Nephron progenitor cell (in vitro differentiated cells): ENCODE data around the gene PCSK5.

Experiments
- DNase-seq: peaks from one replicate; pipeline ENCODE4 v3.0.0; 2021
- H3K27ac Mint-ChIP-seq: 2 replicates; pipeline ENCODE4 v1.8.0; 2021; ENCODE audit warnings: mild to moderate bottlenecking, moderate library complexity, mixed read lengths
- H3K27me3 Mint-ChIP-seq: 2 replicates; pipeline ENCODE4 v1.8.0; 2021; ENCODE audit warnings: mild to moderate bottlenecking, low read depth, mixed read lengths; ENCODE audit not compliant: poor library complexity
- H3K36me3 Mint-ChIP-seq: 2 replicates; pipeline ENCODE4 v1.8.0; 2021; ENCODE audit warnings: low read depth, mixed read lengths
- H3K4me1 Mint-ChIP-seq: 2 replicates; pipeline ENCODE4 v1.8.0; 2021; ENCODE audit warnings: mixed read lengths
- H3K4me3 Mint-ChIP-seq: 2 replicates; pipeline ENCODE4 v1.8.0; 2021; ENCODE audit warnings: mild to moderate bottlenecking, moderate library complexity, mixed read lengths
- H3K9me3 Mint-ChIP-seq: 2 replicates; pipeline ENCODE4 v1.8.0; 2021; ENCODE audit warnings: mild to moderate bottlenecking, moderate library complexity, mixed read lengths
- TF ChIP-seq, protein P1 (sequence below): fragments of 200-600 bp; sonication (generic); IDR thresholded peaks from 2 replicates; pipeline ENCODE4 v1.5.0; 2021; ENCODE audit warnings: antibody characterized with exemption

PCSK5 gene

DNA sequence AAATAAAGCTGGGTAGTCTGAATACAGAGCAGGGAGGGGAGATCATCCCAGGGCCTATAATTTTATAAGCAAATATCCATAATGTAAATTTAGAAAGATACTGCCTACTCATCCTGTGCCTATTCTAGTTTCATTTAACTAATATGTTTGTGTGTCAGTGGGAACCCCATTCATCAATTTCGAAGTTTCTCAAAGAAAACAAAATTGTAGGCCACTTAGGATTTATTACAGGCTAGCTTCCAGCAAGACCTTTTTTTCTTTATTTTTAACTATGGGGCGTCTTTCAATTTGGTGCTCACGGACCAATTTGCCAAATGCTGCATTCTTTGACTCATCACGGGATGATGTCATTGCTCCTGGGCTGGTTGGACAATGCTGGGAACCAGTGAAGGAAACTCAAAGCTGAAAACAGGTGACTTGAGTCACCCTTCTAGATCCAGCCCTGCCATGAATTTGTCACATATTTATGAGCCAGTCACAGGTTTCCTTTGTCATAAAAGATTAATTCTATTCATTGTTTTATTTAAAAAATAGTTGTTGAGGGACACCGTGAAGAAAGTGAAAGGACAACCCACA is 13.4 kb downstream of the PCSK5 start:
- peaks cover 83% of the 10 kb centered on the region for H3K36me3 Mint-ChIP-seq
- peaks cover 4% of the 10 kb centered on the region for H3K27me3 Mint-ChIP-seq
- DNase-seq, result no peak
- TF ChIP-seq, protein P1, sequence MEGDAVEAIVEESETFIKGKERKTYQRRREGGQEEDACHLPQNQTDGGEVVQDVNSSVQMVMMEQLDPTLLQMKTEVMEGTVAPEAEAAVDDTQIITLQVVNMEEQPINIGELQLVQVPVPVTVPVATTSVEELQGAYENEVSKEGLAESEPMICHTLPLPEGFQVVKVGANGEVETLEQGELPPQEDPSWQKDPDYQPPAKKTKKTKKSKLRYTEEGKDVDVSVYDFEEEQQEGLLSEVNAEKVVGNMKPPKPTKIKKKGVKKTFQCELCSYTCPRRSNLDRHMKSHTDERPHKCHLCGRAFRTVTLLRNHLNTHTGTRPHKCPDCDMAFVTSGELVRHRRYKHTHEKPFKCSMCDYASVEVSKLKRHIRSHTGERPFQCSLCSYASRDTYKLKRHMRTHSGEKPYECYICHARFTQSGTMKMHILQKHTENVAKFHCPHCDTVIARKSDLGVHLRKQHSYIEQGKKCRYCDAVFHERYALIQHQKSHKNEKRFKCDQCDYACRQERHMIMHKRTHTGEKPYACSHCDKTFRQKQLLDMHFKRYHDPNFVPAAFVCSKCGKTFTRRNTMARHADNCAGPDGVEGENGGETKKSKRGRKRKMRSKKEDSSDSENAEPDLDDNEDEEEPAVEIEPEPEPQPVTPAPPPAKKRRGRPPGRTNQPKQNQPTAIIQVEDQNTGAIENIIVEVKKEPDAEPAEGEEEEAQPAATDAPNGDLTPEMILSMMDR, result no peak
- H3K4me1 Mint-ChIP-seq, result peaks cover 30% of the 10 kb centered on the region
- no peak overlapping the region for H3K27ac Mint-ChIP-seq
- H3K9me3 Mint-ChIP-seq, result peaks cover 9% of the 10 kb centered on the region
- no peak overlapping the region for H3K4me3 Mint-ChIP-seq

DNA sequence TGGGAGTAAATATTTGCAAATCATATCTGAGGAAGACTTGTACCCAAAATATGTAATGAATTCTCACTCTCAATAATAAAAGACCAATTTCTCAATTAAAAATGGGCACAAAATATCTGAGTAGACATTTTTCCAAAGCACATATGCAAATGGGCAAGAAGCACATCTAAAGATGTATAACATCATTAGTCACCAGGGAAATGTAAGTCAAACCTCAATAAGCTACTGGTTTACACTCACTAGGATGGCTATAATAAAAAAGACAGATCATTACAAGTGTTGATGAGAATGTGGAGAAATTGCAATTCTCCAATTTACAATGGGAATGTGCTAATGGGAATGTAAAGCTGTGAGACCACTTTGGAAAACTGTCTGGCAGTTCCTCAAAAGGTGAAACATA is 13.9 kb downstream of the PCSK5 start:
- Mint-ChIP-seq H3K27me3 (peaks cover 4% of the 10 kb centered on the region), H3K27ac (no peak overlapping the region), H3K4me1 (peaks cover 28% of the 10 kb centered on the region), H3K36me3 (peaks cover 82% of the 10 kb centered on the region), H3K9me3 (peaks cover 9% of the 10 kb centered on the region), H3K4me3 (no peak overlapping the region)
- no peak for DNase-seq
- TF ChIP-seq, protein P1, result no peak

DNA sequence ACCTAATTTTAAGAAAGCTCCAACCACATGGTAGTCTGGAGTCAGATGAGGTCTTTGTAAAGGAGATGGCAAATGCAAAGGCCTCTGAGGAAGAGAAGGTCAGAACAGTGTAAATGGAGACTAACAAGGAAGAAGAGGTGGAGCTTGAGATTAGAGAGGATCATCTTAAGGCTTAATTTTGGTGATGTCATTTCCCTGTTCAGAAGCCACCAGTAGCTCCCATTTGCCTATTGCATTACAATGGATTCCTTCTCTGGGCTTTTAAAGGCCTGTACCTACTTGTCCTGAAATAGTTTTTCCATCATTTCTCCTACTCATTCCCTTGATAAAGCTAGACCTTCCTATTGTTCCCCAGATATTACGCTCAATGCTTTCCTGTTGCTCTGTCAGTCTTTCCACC is 16.1 kb downstream of the PCSK5 start:
- Mint-ChIP-seq H3K4me1 (peaks cover 43% of the 10 kb centered on the region), H3K36me3 (peaks cover 77% of the 10 kb centered on the region), H3K4me3 (no peak overlapping the region), H3K9me3 (peaks cover 4% of the 10 kb centered on the region), H3K27me3 (no peaks in the 10 kb centered on the region), H3K27ac (peak overlapping the region; percentile 40)
- TF ChIP-seq, protein P1, result no peak
- no peak for DNase-seq

DNA sequence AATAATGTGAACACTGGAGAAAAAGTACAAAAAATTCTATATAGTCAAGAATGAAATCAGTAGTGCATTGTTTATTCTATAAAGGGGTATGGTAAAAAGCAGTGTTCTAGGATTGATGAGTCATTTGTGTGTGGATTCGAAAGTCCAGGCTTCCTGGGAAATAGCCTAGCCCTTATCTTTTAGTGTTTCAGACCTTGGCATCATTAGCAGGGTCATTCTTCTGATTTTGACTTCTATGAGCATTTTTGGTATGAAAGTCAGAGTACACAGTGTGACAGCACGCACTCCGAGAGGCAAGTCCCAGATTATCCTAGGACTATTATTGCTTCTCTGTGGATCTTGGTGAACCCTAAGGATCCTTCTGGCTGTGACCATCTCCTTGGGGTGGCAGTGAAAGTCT is 16.9 kb downstream of the PCSK5 start:
- Mint-ChIP-seq H3K27me3 (no peaks in the 10 kb centered on the region), H3K36me3 (peaks cover 79% of the 10 kb centered on the region), H3K4me3 (no peak overlapping the region), H3K27ac (peak overlapping the region; percentile 46), H3K4me1 (peaks cover 47% of the 10 kb centered on the region), H3K9me3 (peaks cover 4% of the 10 kb centered on the region)
- DNase-seq, result no peak
- TF ChIP-seq, protein P1, result no peak

DNA sequence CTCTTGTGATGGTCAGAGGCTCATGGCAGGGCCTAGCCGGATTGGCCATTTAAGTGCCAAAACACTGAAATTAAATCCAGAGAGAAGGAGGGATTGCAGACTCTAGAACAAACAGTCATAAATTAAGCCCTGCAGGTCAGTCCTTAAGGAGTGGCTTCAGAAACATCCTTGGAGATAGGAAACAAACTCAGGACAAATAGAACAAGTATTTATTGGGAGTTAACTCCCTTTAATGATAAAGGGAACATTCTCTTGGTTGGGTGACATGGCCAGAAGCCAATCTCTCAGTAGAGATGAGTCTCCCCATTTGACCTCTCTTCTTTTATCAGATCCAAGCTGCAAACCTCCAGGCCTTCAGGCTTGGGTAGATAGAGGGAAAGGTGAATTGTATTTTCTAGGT is 17.4 kb downstream of the PCSK5 start:
- H3K4me3 Mint-ChIP-seq, result no peak overlapping the region
- DNase-seq, result no peak
- H3K27ac Mint-ChIP-seq, result peak overlapping the region; percentile 46
- peaks cover 80% of the 10 kb centered on the region for H3K36me3 Mint-ChIP-seq
- peaks cover 53% of the 10 kb centered on the region for H3K4me1 Mint-ChIP-seq
- TF ChIP-seq, protein P1, result no peak
- no peaks in the 10 kb centered on the region for H3K27me3 Mint-ChIP-seq
- peaks cover 4% of the 10 kb centered on the region for H3K9me3 Mint-ChIP-seq

DNA sequence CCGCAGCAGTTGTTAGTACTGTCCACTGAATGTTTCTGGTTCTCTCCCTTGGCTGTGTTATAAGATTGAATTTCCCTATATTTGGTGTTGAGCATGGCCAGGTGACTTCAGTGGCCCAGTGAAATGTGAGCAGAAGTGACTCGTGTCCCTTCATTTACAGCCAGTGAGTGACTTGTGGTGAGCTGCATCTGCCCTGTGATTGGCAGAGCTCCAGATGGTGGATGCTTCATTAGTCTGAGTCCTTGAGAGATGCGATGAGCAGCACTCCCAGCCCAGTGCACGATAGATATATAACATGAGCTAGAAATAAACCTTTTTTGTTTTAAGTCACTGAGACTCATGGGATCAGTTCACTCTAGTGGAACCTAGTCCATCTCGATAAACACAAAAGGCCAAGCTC is 19.3 kb downstream of the PCSK5 start:
- peaks cover 73% of the 10 kb centered on the region for H3K36me3 Mint-ChIP-seq
- H3K9me3 Mint-ChIP-seq, result peaks cover 4% of the 10 kb centered on the region
- TF ChIP-seq, protein P1, result no peak
- H3K27me3 Mint-ChIP-seq, result no peaks in the 10 kb centered on the region
- no peak for DNase-seq
- H3K4me3 Mint-ChIP-seq, result no peak overlapping the region
- no peak overlapping the region for H3K27ac Mint-ChIP-seq
- H3K4me1 Mint-ChIP-seq, result peaks cover 58% of the 10 kb centered on the region
